Nephron (organoid): ENCODE results near the gene PLAAT2.
"Not testable (repeated sequence)": the region's sequence is repeated elsewhere in the genome, so short reads cannot be mapped to it uniquely, and the experiment has no call there.

Source experiments
- H3K27ac Mint-ChIP-seq, 3 experiments: 2 replicates each; pipeline ENCODE4 v1.8.0; 2020; ENCODE audit warnings: mixed read lengths in 3 of 3, mild to moderate bottlenecking in 2 of 3, moderate library complexity in 1 of 3
- H3K27me3 Mint-ChIP-seq: 2 replicates; pipeline ENCODE4 v1.8.0; 2021; ENCODE audit warnings: low read depth, mild to moderate bottlenecking, moderate library complexity, mixed read lengths
- H3K36me3 Mint-ChIP-seq: 2 replicates; pipeline ENCODE4 v1.8.0; 2020; ENCODE audit warnings: low read depth, mixed read lengths
- H3K4me1 Mint-ChIP-seq: 2 replicates; pipeline ENCODE4 v1.8.0; 2020; ENCODE audit warnings: mixed read lengths
- H3K4me3 Mint-ChIP-seq, 3 experiments: 2 replicates each; pipeline ENCODE4 v1.8.0; 2020; ENCODE audit warnings: mild to moderate bottlenecking in 3 of 3, mixed read lengths in 3 of 3, moderate library complexity in 2 of 3
- H3K9me3 Mint-ChIP-seq: 2 replicates; pipeline ENCODE4 v1.8.0; 2020; ENCODE audit warnings: mixed read lengths
- CTCF ChIP-seq, 3 experiments: fragments of 200-600 bp; sonication (generic); IDR thresholded peaks; one replicate each; pipeline ENCODE4 v1.5.0; 2021; ENCODE audit warnings: antibody characterized with exemption in 3 of 3; ENCODE audit not compliant: unreplicated experiment in 3 of 3

Gene PLAAT2

GRCh38 chr11:63535734-63536133 is 27.4 kb downstream of the PLAAT2 start:
- Mint-ChIP-seq H3K4me3 (no peak overlapping the region), H3K27me3 (peaks cover 3% of the 10 kb centered on the region), H3K4me1 (peaks cover 19% of the 10 kb centered on the region), H3K36me3 (no peaks in the 10 kb centered on the region), H3K27ac (peak overlapping the region in 1 of 3 experiments; percentile 99), H3K9me3 (no peaks in the 10 kb centered on the region)
- no peak for TF ChIP-seq CTCF (IDR thresholded peaks at IDR 0.05; ENCODE audit: unreplicated experiment in 3 of 3)

- peak overlapping the region in 1 of 3 experiments; percentile 48 for H3K27ac Mint-ChIP-seq
- peaks cover 3% of the 10 kb centered on the region for H3K27me3 Mint-ChIP-seq
- no peak overlapping the region for H3K4me3 Mint-ChIP-seq
- H3K9me3 Mint-ChIP-seq = no peaks in the 10 kb centered on the region
- peaks cover 19% of the 10 kb centered on the region for H3K4me1 Mint-ChIP-seq
- H3K36me3 Mint-ChIP-seq = no peaks in the 10 kb centered on the region
- TF ChIP-seq CTCF (IDR thresholded peaks at IDR 0.05; ENCODE audit: unreplicated experiment in 3 of 3) = no peak
Measured at GRCh38 chr11:63534895-63535461, 28.2 kb downstream of the PLAAT2 start.

GRCh38 chr11:63534076-63534475 is 29.1 kb downstream of the PLAAT2 start:
- H3K36me3 Mint-ChIP-seq = no peaks in the 10 kb centered on the region
- no peaks in the 10 kb centered on the region for H3K9me3 Mint-ChIP-seq

GRCh38 chr11:63532799-63533475 is 30.2 kb downstream of the PLAAT2 start:
- H3K36me3 Mint-ChIP-seq = no peaks in the 10 kb centered on the region
- H3K9me3 Mint-ChIP-seq = no peaks in the 10 kb centered on the region
- H3K27me3 Mint-ChIP-seq = peaks cover 4% of the 10 kb centered on the region
- no peak for TF ChIP-seq CTCF (IDR thresholded peaks at IDR 0.05; ENCODE audit: unreplicated experiment in 3 of 3)
- no peak overlapping the region for H3K27ac Mint-ChIP-seq
- no peak overlapping the region for H3K4me3 Mint-ChIP-seq
- H3K4me1 Mint-ChIP-seq = peaks cover 19% of the 10 kb centered on the region

More at GRCh38 chr11:63534076-63534475, 29.1 kb downstream of the PLAAT2 start:
- Mint-ChIP-seq H3K27me3 (peaks cover 7% of the 10 kb centered on the region), H3K4me3 (no peak overlapping the region), H3K4me1 (peaks cover 19% of the 10 kb centered on the region), H3K27ac (peak overlapping the region in 2 of 3 experiments; percentile 14 to 31)
- no peak for TF ChIP-seq CTCF (IDR thresholded peaks at IDR 0.05; ENCODE audit: unreplicated experiment in 3 of 3)

- H3K4me1 Mint-ChIP-seq = peaks cover 12% of the 10 kb centered on the region
- H3K9me3 Mint-ChIP-seq = no peaks in the 10 kb centered on the region
- no peak for TF ChIP-seq CTCF (IDR thresholded peaks at IDR 0.05; ENCODE audit: unreplicated experiment in 3 of 3)
- H3K27ac Mint-ChIP-seq = no peak overlapping the region
- H3K4me3 Mint-ChIP-seq = no peak overlapping the region
- no peaks in the 10 kb centered on the region for H3K36me3 Mint-ChIP-seq
- peaks cover 4% of the 10 kb centered on the region for H3K27me3 Mint-ChIP-seq
Measured at GRCh38 chr11:63532117-63532516, 31.1 kb downstream of the PLAAT2 start.

- not testable (repeated sequence) for H3K36me3 Mint-ChIP-seq, H3K9me3 Mint-ChIP-seq, H3K4me3 Mint-ChIP-seq, H3K4me1 Mint-ChIP-seq, H3K27me3 Mint-ChIP-seq
- peak overlapping the region; percentile 51 to 89 (median 78) for H3K27ac Mint-ChIP-seq
Measured at GRCh38 chr11:63531074-63531792, 31.9 kb downstream of the PLAAT2 start.
